ENCODE data around the gene CRAT. TPM values are rescaled to one million over a fixed set of nuclear protein-coding genes. Genes with fewer than 3 reads are reported as not detected.
"Not testable (repeated sequence)": the region's sequence is repeated elsewhere in the genome, so short reads cannot be mapped to it uniquely, and the experiment has no call there.

CRAT gene
- total RNA-seq, 6 experiments from 2014 or later, result 35.5 to 50.2 (median 42.6) TPM

- peaks cover 24% of the 10 kb centered on the region; the same call in 1 of the 2 replicates for H3K36me3 Mint-ChIP-seq (ENCODE audit: low read depth)
These were observed 20.2 kb upstream of the CRAT start for GRCh38 chr9:129130791-129131190.

GRCh38 chr9:129130271-129130670 lies 19.7 kb upstream of the CRAT start:
- Mint-ChIP-seq H3K36me3 (ENCODE audit: low read depth) (peaks cover 24% of the 10 kb centered on the region; the same call in 1 of the 2 replicates), H3K4me1 (ENCODE audit: low read depth) (peaks cover 13% of the 10 kb centered on the region)
- not testable (repeated sequence) for DNase-seq; H3K27ac Mint-ChIP-seq; H3K4me3 Mint-ChIP-seq; H3K9me3 Mint-ChIP-seq; H3K27me3 Mint-ChIP-seq (ENCODE audit: insufficient read depth)

More at GRCh38 chr9:129130791-129131190, 20.2 kb upstream of the CRAT start:
- DNase-seq, result no peak
- no peaks in the 10 kb centered on the region for H3K9me3 Mint-ChIP-seq
- H3K4me3 Mint-ChIP-seq, result no peak overlapping the region
- no peak for TF ChIP-seq CTCF (IDR thresholded peaks at IDR 0.05)
- no peak overlapping the region for H3K27ac Mint-ChIP-seq
- no peaks in the 10 kb centered on the region; the same call in 1 of the 2 replicates for H3K27me3 Mint-ChIP-seq (ENCODE audit: insufficient read depth)
- H3K4me1 Mint-ChIP-seq (ENCODE audit: low read depth), result peaks cover 8% of the 10 kb centered on the region

- Mint-ChIP-seq H3K4me1 (ENCODE audit: low read depth) (peaks cover 21% of the 10 kb centered on the region), H3K27me3 (ENCODE audit: insufficient read depth) (no peaks in the 10 kb centered on the region; the same call in 1 of the 2 replicates), H3K36me3 (ENCODE audit: low read depth) (peaks cover 27% of the 10 kb centered on the region), H3K9me3 (no peaks in the 10 kb centered on the region), H3K27ac (no peak overlapping the region), H3K4me3 (no peak overlapping the region)
- no peak for DNase-seq
- no peak for TF ChIP-seq CTCF (IDR thresholded peaks at IDR 0.05)
These were observed 18.1 kb upstream of the CRAT start for GRCh38 chr9:129128689-129129088.

GRCh38 chr9:129126749-129127618 lies 16.4 kb upstream of the CRAT start:
- Mint-ChIP-seq H3K9me3 (no peaks in the 10 kb centered on the region), H3K27me3 (ENCODE audit: insufficient read depth) (no peaks in the 10 kb centered on the region; the same call in 1 of the 2 replicates), H3K36me3 (ENCODE audit: low read depth) (peaks cover 25% of the 10 kb centered on the region), H3K4me3 (no peak overlapping the region), H3K27ac (no peak overlapping the region), H3K4me1 (ENCODE audit: low read depth) (peaks cover 20% of the 10 kb centered on the region)
- TF ChIP-seq CTCF (IDR thresholded peaks at IDR 0.05), result no peak
- no peak for DNase-seq

- DNase-seq, result peak; percentile 74
- Mint-ChIP-seq H3K4me3 (no peak overlapping the region), H3K36me3 (ENCODE audit: low read depth) (peaks cover 17% of the 10 kb centered on the region), H3K4me1 (ENCODE audit: low read depth) (peaks cover 22% of the 10 kb centered on the region), H3K27ac (peak overlapping the region; percentile 49), H3K27me3 (ENCODE audit: insufficient read depth) (no peaks in the 10 kb centered on the region; the same call in 1 of the 2 replicates), H3K9me3 (no peaks in the 10 kb centered on the region)
- no peak for TF ChIP-seq CTCF (IDR thresholded peaks at IDR 0.05)
These were observed 14.9 kb upstream of the CRAT start for GRCh38 chr9:129125478-129125877.

GRCh38 chr9:129124506-129125069 lies 14.0 kb upstream of the CRAT start:
- Mint-ChIP-seq H3K9me3 (no peaks in the 10 kb centered on the region), H3K27me3 (ENCODE audit: insufficient read depth) (no peaks in the 10 kb centered on the region; the same call in 1 of the 2 replicates), H3K27ac (peak overlapping the region; percentile 6; the same call in 1 of the 2 replicates), H3K4me1 (ENCODE audit: low read depth) (peaks cover 22% of the 10 kb centered on the region), H3K4me3 (no peak overlapping the region), H3K36me3 (ENCODE audit: low read depth) (peaks cover 16% of the 10 kb centered on the region)
- DNase-seq, result no peak
- no peak for TF ChIP-seq CTCF (IDR thresholded peaks at IDR 0.05)

- H3K4me1 Mint-ChIP-seq (ENCODE audit: low read depth), result peaks cover 22% of the 10 kb centered on the region
- H3K4me3 Mint-ChIP-seq; DNase-seq; H3K9me3 Mint-ChIP-seq; H3K27ac Mint-ChIP-seq; H3K27me3 Mint-ChIP-seq (ENCODE audit: insufficient read depth): not testable (repeated sequence)
- H3K36me3 Mint-ChIP-seq (ENCODE audit: low read depth), result peaks cover 11% of the 10 kb centered on the region
These were observed 12.4 kb upstream of the CRAT start for GRCh38 chr9:129122976-129123375.

All from HFFc6 (cell line).